NCI-H2029 (cell line): ENCODE measurements around the gene LYZL4.

ENCODE experiments used
- DNase-seq: peaks from one replicate; lab custom pipeline; 2025; lab: John Stamatoyannopoulos, UW

The LYZL4 gene

GRCh38 chr3:42371776-42372175 lies 38.6 kb downstream of the LYZL4 start:
- DNase-seq = no peak

- DNase-seq = no peak
These were observed 40.6 kb downstream of the LYZL4 start for GRCh38 chr3:42369832-42370231.

- peak; percentile 38 for DNase-seq
These were observed 41.1 kb downstream of the LYZL4 start for GRCh38 chr3:42369304-42369703.

GRCh38 chr3:42368861-42369260 lies 41.5 kb downstream of the LYZL4 start:
- DNase-seq = no peak

GRCh38 chr3:42367903-42368302 lies 42.5 kb downstream of the LYZL4 start:
- DNase-seq = no peak

GRCh38 chr3:42366550-42366949 lies 43.9 kb downstream of the LYZL4 start:
- no peak for DNase-seq

GRCh38 chr3:42357335-42357734 lies 53.1 kb downstream of the LYZL4 start:
- DNase-seq = no peak

- no peak for DNase-seq
These were observed 54.8 kb downstream of the LYZL4 start for GRCh38 chr3:42355612-42356011.

- DNase-seq = no peak
These were observed 56.8 kb downstream of the LYZL4 start for GRCh38 chr3:42353631-42354030.

GRCh38 chr3:42351207-42351606 lies 59.2 kb downstream of the LYZL4 start:
- no peak for DNase-seq

- DNase-seq = no peak
These were observed 60.4 kb downstream of the LYZL4 start for GRCh38 chr3:42349765-42350594.

- DNase-seq = no peak
These were observed 62.5 kb downstream of the LYZL4 start for GRCh38 chr3:42347928-42348327.
